K562 (cell line): ENCODE results near the gene TIMP3. TPM values are rescaled to one million over a fixed set of nuclear protein-coding genes. Genes with fewer than 3 reads are reported as not detected.

ENCODE experiments used
- ARHGAP35 ChIP-seq: fragments of 450-650 bp; IDR thresholded peaks from 2 replicates; pipeline ENCODE4 v1.6.1; 2018; ENCODE audit not compliant: partially characterized antibody
- CBFA2T3 ChIP-seq: fragments of 450-650 bp; IDR thresholded peaks from 2 replicates; pipeline ENCODE4 v1.6.1; 2017
- CCNT2 ChIP-seq: IDR thresholded peaks from 2 replicates; pipeline ENCODE4 v1.6.1; 2011; ENCODE audit warnings: borderline replicate concordance, low read depth, mild to moderate bottlenecking, moderate library complexity, mixed read lengths, low read length; ENCODE audit not compliant: insufficient read length; ENCODE audit errors: extremely low read depth
- DACH1 ChIP-seq: fragments of 450-650 bp; IDR thresholded peaks from 2 replicates; pipeline ENCODE4 v1.6.1; 2018; ENCODE audit not compliant: partially characterized antibody
- DPF2 ChIP-seq: fragments of 450-650 bp; IDR thresholded peaks from 2 replicates; pipeline ENCODE4 v1.6.1; 2016
- EP300 ChIP-seq: IDR thresholded peaks from 2 replicates; pipeline ENCODE4 v1.6.1; 2012; ENCODE audit warnings: low read length, improper control_type of control experiment
- GATA2 ChIP-seq: sonication (generic); formaldehyde crosslinking; IDR thresholded peaks from 2 replicates; pipeline ENCODE4 v1.4.0; 2020; ENCODE audit warnings: mild to moderate bottlenecking, missing genetic modification reagents
- GTF2A2 ChIP-seq: IDR thresholded peaks from 2 replicates; pipeline ENCODE4 v1.6.1; 2016; ENCODE audit warnings: mild to moderate bottlenecking, missing genetic modification characterization, missing compliant biosample characterization
- HCFC1 ChIP-seq: IDR thresholded peaks from 2 replicates; pipeline ENCODE4 v1.6.1; 2012; ENCODE audit warnings: low read depth, low read length, improper control_type of control experiment
- IFI16 ChIP-seq: fragments of 250-450 bp; sonication (Bioruptor Pico); IDR thresholded peaks from 2 replicates; pipeline ENCODE4 v2.1.2; 2022; ENCODE audit warnings: mild to moderate bottlenecking, inconsistent platforms
- MAFK ChIP-seq: IDR thresholded peaks from 2 replicates; pipeline ENCODE4 v1.6.1; 2011; ENCODE audit warnings: low read length, improper control_type of control experiment
- MBD2 ChIP-seq: sonication (generic); IDR thresholded peaks from 2 replicates; pipeline ENCODE4 v1.6.1; 2016; ENCODE audit warnings: low read depth, borderline replicate concordance
- MECOM ChIP-seq: fragments of 250-450 bp; sonication (Bioruptor Pico); IDR thresholded peaks from 2 replicates; pipeline ENCODE4 v1.8.0; 2022; ENCODE audit warnings: inconsistent platforms
- NCOR1 ChIP-seq: fragments of 450-650 bp; IDR thresholded peaks from 2 replicates; pipeline ENCODE4 v1.6.1; 2016; ENCODE audit warnings: mild to moderate bottlenecking, moderate library complexity
- SMAD2 ChIP-seq: fragments of 150-350 bp; IDR thresholded peaks from 2 replicates; pipeline ENCODE4 v1.6.1; 2014; ENCODE audit warnings: low read depth, mild to moderate bottlenecking, low read length
- ZNF408 ChIP-seq: fragments of 250-450 bp; sonication (Bioruptor Pico); IDR thresholded peaks from 2 replicates; pipeline ENCODE4 v1.4.0; 2020; ENCODE audit warnings: low read depth, mild to moderate bottlenecking, moderate library complexity
- polyA plus RNA-seq, 8 experiments: library from polyadenylated mRNA; depleted of rRNA in 4 of 8; stranded (reverse) in 5 of 8; unstranded in 3 of 8; fragments of >200 nt; fragmentation: Nextera tagmentation in 2 of 8; fragmentation: Illumina TruSeq in 1 of 8; extraction: Ambion mirVana in 2 of 8; extraction: Trizol in 1 of 8; gene quantifications; 2 replicates each; pipeline versions ENCODE4 v1.2.1 to v1.2.3, GENCODE V29; 2011 to 2014; ENCODE audit warnings: inconsistent platforms in 1 of 8, missing spikeins in 1 of 8
- total RNA-seq, 7 experiments: library from RNA; depleted of rRNA in 6 of 7; stranded (reverse); fragments of >200 nt in 6 of 7; fragmentation: Illumina TruSeq in 2 of 7; extraction: Trizol in 2 of 7; gene quantifications; 2 replicates each; pipeline versions ENCODE4 v1.2.1 to v1.2.3, GENCODE V29; 2011 to 2021; ENCODE audit warnings: low replicate concordance in 1 of 7
- TF ChIP-seq, protein P1 (sequence below): fragments of 450-650 bp; formaldehyde crosslinking; IDR thresholded peaks from 2 replicates; pipeline ENCODE4 v1.4.0; 2020; ENCODE audit warnings: mild to moderate bottlenecking, moderate library complexity
- TF ChIP-seq, protein P2 (sequence below): sonication (generic); formaldehyde crosslinking; IDR thresholded peaks from 2 replicates; pipeline ENCODE4 v1.5.0; 2020; ENCODE audit warnings: missing genetic modification reagents
- TF ChIP-seq, protein P3 (sequence below): fragments of 250-450 bp; sonication (Bioruptor Pico); IDR thresholded peaks from 2 replicates; pipeline ENCODE4 v1.6.1; 2021; ENCODE audit warnings: mild to moderate bottlenecking
- TF ChIP-seq, protein P4 (sequence below): fragments of 450-650 bp; IDR thresholded peaks from one replicate; pipeline ENCODE4 v1.6.1; 2018; ENCODE audit warnings: mild to moderate bottlenecking, moderate library complexity; ENCODE audit not compliant: partially characterized antibody
- TF ChIP-seq, protein P5 (sequence below): fragments of 250-450 bp; sonication (Bioruptor Pico); IDR thresholded peaks from 2 replicates; pipeline ENCODE4 v1.8.0; 2022; ENCODE audit warnings: inconsistent platforms, mild to moderate bottlenecking, moderate library complexity, borderline replicate concordance
- TF ChIP-seq, protein P6 (sequence below): fragments of 250-450 bp; sonication (Bioruptor Pico); IDR thresholded peaks from 2 replicates; pipeline ENCODE4 v1.4.0; 2020
- TF ChIP-seq, protein P7 (sequence below): sonication (generic); formaldehyde crosslinking; IDR thresholded peaks from 2 replicates; pipeline ENCODE4 v1.8.0; 2022; ENCODE audit warnings: missing genetic modification reagents, mild to moderate bottlenecking, borderline replicate concordance

TIMP3 gene
- total and polyA plus RNA-seq, 9 of the 15 experiments (the other 6 are each of a cell fraction or from before 2014, with no cell fraction given): 0.07 to 0.73 (median 0.18) TPM

DNA sequence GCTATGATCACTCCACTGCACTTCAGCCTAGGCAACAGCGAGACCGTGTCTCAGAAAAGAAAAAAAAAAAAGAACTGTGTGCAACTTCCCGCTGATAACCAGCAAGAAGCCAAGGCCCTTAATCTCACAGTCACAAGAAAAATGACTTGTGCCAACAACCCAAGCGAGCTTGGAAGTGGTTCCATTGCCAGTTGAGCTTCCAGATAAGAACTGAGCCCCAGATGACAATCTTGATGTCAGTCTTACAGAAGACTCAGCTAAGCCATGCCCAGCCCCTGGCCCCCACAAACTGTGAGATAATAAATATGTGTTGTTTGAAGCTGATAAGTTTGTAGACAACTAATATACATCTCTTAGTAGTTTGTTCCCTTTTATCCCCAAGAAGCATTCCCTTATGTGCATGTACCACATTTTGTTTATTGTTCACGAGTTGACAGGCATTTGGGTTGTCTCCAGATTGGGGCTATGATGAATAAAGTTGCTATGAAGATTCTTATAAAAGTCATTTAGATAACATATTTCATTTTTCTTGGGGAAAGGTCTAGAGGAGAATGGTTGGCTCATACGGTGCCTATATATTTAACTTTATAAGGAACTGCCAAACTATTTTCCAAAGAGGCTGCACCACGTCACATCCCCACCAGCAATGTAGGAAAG, 85.9 kb downstream of the TIMP3 start (continued):
- TF ChIP-seq, protein P1, sequence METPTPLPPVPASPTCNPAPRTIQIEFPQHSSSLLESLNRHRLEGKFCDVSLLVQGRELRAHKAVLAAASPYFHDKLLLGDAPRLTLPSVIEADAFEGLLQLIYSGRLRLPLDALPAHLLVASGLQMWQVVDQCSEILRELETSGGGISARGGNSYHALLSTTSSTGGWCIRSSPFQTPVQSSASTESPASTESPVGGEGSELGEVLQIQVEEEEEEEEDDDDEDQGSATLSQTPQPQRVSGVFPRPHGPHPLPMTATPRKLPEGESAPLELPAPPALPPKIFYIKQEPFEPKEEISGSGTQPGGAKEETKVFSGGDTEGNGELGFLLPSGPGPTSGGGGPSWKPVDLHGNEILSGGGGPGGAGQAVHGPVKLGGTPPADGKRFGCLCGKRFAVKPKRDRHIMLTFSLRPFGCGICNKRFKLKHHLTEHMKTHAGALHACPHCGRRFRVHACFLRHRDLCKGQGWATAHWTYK: peak; percentile 42; the same call in 1 of the 2 replicates
- TF ChIP-seq CCNT2 (no peak), DPF2 (peak; percentile 68; the same call in 1 of the 2 replicates), GTF2A2 (tag) (no peak), HCFC1 (no peak), NCOR1 (peak; percentile 53), GATA2 (CRISPR knock-in tag) (no peak), SMAD2 (no peak), CBFA2T3 (peak; percentile 84), ZNF408 (CRISPR knock-in tag) (no peak), DACH1 (no peak), MBD2 (no peak), IFI16 (CRISPR knock-in tag) (no peak), MAFK (no peak), MECOM (CRISPR knock-in tag) (no peak), EP300 (no peak; the same call in 1 of the 2 replicates), ARHGAP35 (no peak)
- TF ChIP-seq, protein P2, sequence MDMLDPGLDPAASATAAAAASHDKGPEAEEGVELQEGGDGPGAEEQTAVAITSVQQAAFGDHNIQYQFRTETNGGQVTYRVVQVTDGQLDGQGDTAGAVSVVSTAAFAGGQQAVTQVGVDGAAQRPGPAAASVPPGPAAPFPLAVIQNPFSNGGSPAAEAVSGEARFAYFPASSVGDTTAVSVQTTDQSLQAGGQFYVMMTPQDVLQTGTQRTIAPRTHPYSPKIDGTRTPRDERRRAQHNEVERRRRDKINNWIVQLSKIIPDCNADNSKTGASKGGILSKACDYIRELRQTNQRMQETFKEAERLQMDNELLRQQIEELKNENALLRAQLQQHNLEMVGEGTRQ (CRISPR knock-in tag): no peak
- TF ChIP-seq, protein P3, sequence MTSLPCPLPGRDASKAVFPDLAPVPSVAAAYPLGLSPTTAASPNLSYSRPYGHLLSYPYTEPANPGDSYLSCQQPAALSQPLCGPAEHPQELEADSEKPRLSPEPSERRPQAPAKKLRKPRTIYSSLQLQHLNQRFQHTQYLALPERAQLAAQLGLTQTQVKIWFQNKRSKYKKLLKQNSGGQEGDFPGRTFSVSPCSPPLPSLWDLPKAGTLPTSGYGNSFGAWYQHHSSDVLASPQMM: no peak
- TF ChIP-seq, protein P4, sequence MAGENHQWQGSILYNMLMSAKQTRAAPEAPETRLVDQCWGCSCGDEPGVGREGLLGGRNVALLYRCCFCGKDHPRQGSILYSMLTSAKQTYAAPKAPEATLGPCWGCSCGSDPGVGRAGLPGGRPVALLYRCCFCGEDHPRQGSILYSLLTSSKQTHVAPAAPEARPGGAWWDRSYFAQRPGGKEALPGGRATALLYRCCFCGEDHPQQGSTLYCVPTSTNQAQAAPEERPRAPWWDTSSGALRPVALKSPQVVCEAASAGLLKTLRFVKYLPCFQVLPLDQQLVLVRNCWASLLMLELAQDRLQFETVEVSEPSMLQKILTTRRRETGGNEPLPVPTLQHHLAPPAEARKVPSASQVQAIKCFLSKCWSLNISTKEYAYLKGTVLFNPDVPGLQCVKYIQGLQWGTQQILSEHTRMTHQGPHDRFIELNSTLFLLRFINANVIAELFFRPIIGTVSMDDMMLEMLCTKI: no peak
- TF ChIP-seq, protein P5, sequence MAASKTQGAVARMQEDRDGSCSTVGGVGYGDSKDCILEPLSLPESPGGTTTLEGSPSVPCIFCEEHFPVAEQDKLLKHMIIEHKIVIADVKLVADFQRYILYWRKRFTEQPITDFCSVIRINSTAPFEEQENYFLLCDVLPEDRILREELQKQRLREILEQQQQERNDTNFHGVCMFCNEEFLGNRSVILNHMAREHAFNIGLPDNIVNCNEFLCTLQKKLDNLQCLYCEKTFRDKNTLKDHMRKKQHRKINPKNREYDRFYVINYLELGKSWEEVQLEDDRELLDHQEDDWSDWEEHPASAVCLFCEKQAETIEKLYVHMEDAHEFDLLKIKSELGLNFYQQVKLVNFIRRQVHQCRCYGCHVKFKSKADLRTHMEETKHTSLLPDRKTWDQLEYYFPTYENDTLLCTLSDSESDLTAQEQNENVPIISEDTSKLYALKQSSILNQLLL: no peak
- TF ChIP-seq, protein P6, sequence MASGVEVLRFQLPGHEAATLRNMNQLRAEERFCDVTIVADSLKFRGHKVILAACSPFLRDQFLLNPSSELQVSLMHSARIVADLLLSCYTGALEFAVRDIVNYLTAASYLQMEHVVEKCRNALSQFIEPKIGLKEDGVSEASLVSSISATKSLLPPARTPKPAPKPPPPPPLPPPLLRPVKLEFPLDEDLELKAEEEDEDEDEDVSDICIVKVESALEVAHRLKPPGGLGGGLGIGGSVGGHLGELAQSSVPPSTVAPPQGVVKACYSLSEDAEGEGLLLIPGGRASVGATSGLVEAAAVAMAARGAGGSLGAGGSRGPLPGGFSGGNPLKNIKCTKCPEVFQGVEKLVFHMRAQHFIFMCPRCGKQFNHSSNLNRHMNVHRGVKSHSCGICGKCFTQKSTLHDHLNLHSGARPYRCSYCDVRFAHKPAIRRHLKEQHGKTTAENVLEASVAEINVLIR: no peak
- TF ChIP-seq, protein P7, sequence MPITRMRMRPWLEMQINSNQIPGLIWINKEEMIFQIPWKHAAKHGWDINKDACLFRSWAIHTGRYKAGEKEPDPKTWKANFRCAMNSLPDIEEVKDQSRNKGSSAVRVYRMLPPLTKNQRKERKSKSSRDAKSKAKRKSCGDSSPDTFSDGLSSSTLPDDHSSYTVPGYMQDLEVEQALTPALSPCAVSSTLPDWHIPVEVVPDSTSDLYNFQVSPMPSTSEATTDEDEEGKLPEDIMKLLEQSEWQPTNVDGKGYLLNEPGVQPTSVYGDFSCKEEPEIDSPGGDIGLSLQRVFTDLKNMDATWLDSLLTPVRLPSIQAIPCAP (CRISPR knock-in tag): no peak
